ENCODE data around the gene PNPLA6. TPM values are rescaled to one million over a fixed set of nuclear protein-coding genes. Genes with fewer than 3 reads are reported as not detected.

Gene PNPLA6
- polyA plus RNA-seq, 1 of the 3 experiments (the other 2 are of a cell fraction): 90.5 TPM

DNA sequence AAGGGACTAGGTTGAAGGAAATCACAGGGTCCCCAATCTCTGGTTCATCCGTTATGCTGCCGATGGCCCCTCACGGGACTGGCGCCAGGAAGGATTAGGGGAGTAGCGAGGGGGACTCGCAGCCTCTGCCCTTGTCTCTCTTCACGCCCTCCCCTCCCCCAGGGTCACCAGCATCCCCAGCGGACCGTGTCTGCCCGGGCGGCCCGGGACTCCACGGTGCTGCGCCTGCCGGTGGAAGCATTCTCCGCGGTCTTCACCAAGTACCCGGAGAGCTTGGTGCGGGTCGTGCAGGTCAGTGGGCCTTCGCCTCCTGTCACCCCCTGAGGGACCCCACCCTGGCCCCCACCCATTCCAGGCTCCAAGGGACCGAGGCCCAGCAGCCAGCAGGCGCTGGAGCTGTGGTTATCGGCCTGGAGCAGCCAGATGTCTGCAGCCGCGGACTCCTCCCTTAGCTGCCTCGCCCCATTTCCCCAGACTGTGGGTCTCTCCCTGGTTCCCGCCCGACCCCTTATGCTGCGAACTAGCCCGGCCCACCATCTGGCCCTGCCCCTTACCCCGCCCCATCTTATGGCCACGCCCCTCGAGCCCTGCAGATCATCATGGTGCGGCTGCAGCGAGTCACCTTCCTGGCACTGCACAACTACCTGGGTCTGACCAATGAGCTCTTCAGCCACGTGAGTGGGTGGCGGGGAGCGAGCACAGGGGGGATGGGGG, 5.4 kb downstream of the PNPLA6 start:
- H3K9ac ChIP-seq: no peak overlapping the region
- no peaks in the 10 kb centered on the region for H3K9me2 ChIP-seq
- H3K4me3 ChIP-seq (ENCODE audit: low read depth in 2 of 2, low read length in 1 of 2): no peak overlapping the region
- WGBS (ENCODE audit: low lambda C conversion rate): 78% methylated on average over 31 of the region's 39 CpGs
- no peaks in the 10 kb centered on the region for H3K27me3 ChIP-seq (ENCODE audit: insufficient read depth)
- H3K27ac ChIP-seq (ENCODE audit: low read depth in 2 of 2, low read length in 1 of 2): no peak overlapping the region
- H3K4me1 ChIP-seq (ENCODE audit: control insufficient read depth in 1 of 2, insufficient read depth in 2 of 2, low read depth in 1 of 2, low read length in 1 of 2): peaks cover 0 to 4% of the 10 kb centered on the region in 2 experiments; a peak in 2 of 4 replicates
- DNase-seq: peak; percentile 73
- CTCF ChIA-PET: interaction anchor here (1.5 kb wide), 1 partner anchor 27 kb away, joined by 5 read pairs; no protein-coding TSS in a partner anchor
- POLR2A ChIA-PET: no interaction called here
- H3K79me2 ChIP-seq (ENCODE audit: insufficient read depth): peaks cover 3% of the 10 kb centered on the region
- H3K4me2 ChIP-seq: no peak overlapping the region
- H3K36me3 ChIP-seq (replicated peaks in 1 of 2; ENCODE audit: control insufficient read depth in 1 of 2, insufficient read depth in 2 of 2, low read length in 1 of 2): peaks cover 21 to 40% of the 10 kb centered on the region in 2 experiments
- TF ChIP-seq TCF12 (IDR thresholded peaks at IDR 0.05) (peak; percentile 28; the same call in 1 of the 2 replicates), POLR2AphosphoS5 (IDR thresholded peaks at IDR 0.05; ENCODE audit: low read depth, low read length) (no peak)
- TF ChIP-seq, protein P1, sequence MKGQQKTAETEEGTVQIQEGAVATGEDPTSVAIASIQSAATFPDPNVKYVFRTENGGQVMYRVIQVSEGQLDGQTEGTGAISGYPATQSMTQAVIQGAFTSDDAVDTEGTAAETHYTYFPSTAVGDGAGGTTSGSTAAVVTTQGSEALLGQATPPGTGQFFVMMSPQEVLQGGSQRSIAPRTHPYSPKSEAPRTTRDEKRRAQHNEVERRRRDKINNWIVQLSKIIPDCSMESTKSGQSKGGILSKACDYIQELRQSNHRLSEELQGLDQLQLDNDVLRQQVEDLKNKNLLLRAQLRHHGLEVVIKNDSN (IDR thresholded peaks at IDR 0.05; ENCODE audit: borderline replicate concordance, low read depth): peak; percentile 20; the same call in 1 of the 2 replicates
- TF ChIP-seq, protein P2, sequence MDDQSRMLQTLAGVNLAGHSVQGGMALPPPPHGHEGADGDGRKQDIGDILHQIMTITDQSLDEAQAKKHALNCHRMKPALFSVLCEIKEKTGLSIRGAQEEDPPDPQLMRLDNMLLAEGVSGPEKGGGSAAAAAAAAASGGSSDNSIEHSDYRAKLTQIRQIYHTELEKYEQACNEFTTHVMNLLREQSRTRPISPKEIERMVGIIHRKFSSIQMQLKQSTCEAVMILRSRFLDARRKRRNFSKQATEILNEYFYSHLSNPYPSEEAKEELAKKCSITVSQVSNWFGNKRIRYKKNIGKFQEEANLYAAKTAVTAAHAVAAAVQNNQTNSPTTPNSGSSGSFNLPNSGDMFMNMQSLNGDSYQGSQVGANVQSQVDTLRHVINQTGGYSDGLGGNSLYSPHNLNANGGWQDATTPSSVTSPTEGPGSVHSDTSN (IDR thresholded peaks at IDR 0.05): 0 out of 2 replicates have a peak, but pooled peaks have one; percentile 13
- no peaks in the 10 kb centered on the region for H3K9me3 ChIP-seq
- no peaks in the 10 kb centered on the region for H3F3A ChIP-seq (replicated peaks; ENCODE audit: insufficient read depth)
- no peak overlapping the region for H2AFZ ChIP-seq (ENCODE audit: low read depth)
- H4K20me1 ChIP-seq (ENCODE audit: insufficient read depth): no peaks in the 10 kb centered on the region

DNA sequence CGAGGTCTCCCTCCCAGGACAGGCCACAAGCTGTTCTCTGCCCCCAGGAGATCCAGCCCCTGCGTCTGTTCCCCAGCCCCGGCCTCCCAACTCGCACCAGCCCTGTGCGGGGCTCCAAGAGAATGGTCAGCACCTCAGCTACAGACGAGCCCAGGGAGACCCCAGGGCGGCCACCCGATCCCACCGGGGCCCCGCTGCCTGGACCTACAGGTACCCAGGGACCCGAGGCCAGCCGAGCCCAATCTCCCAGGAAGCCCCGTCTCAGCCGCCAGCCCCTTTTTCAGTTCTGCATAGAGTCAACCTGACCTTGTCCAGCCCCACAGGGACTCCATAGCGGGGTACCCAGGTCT, 5.9 kb downstream of the PNPLA6 start:
- no peak for TF ChIP-seq ELF1 (IDR thresholded peaks at IDR 0.05)
- TF ChIP-seq EP300 (IDR thresholded peaks at IDR 0.05; ENCODE audit: borderline replicate concordance in 1 of 2, low read depth in 1 of 2, low read length in 1 of 2): no peak
- TF ChIP-seq, protein P3, sequence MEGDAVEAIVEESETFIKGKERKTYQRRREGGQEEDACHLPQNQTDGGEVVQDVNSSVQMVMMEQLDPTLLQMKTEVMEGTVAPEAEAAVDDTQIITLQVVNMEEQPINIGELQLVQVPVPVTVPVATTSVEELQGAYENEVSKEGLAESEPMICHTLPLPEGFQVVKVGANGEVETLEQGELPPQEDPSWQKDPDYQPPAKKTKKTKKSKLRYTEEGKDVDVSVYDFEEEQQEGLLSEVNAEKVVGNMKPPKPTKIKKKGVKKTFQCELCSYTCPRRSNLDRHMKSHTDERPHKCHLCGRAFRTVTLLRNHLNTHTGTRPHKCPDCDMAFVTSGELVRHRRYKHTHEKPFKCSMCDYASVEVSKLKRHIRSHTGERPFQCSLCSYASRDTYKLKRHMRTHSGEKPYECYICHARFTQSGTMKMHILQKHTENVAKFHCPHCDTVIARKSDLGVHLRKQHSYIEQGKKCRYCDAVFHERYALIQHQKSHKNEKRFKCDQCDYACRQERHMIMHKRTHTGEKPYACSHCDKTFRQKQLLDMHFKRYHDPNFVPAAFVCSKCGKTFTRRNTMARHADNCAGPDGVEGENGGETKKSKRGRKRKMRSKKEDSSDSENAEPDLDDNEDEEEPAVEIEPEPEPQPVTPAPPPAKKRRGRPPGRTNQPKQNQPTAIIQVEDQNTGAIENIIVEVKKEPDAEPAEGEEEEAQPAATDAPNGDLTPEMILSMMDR (IDR thresholded peaks at IDR 0.05): no peak
- no peak for TF ChIP-seq TCF12 (IDR thresholded peaks at IDR 0.05)
- TF ChIP-seq FOXJ3 (CRISPR knock-in tag; IDR thresholded peaks at IDR 0.05): no peak
- no peak for TF ChIP-seq TAF1 (IDR thresholded peaks at IDR 0.05; ENCODE audit: borderline replicate concordance, low read depth, low read length)
- no peak for TF ChIP-seq RAD21 (IDR thresholded peaks at IDR 0.05; ENCODE audit: low read length)
- no peak for TF ChIP-seq RFX5 (IDR thresholded peaks at IDR 0.05; ENCODE audit: low read length)
- TF ChIP-seq, protein P1 (IDR thresholded peaks at IDR 0.05; ENCODE audit: borderline replicate concordance, low read depth): no peak
- no peak for TF ChIP-seq POLR2AphosphoS5 (IDR thresholded peaks at IDR 0.05; ENCODE audit: low read depth, low read length)
- TF ChIP-seq, protein P4, sequence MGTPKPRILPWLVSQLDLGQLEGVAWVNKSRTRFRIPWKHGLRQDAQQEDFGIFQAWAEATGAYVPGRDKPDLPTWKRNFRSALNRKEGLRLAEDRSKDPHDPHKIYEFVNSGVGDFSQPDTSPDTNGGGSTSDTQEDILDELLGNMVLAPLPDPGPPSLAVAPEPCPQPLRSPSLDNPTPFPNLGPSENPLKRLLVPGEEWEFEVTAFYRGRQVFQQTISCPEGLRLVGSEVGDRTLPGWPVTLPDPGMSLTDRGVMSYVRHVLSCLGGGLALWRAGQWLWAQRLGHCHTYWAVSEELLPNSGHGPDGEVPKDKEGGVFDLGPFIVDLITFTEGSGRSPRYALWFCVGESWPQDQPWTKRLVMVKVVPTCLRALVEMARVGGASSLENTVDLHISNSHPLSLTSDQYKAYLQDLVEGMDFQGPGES (IDR thresholded peaks at IDR 0.05; ENCODE audit: low read depth, low read length): no peak
- H3K9me3 ChIP-seq: no peaks in the 10 kb centered on the region
- no peaks in the 10 kb centered on the region for H3K27me3 ChIP-seq (ENCODE audit: insufficient read depth)
- CTCF ChIA-PET: interaction anchor here (1.5 to 1.9 kb wide), 2 partner anchors 27 to 139 kb away, joined by 4 to 5 read pairs; partner anchors contain the start of gene TRAPPC5
- WGBS (ENCODE audit: low lambda C conversion rate): 88% methylated on average over 7 of the region's 15 CpGs
- H3K79me2 ChIP-seq (ENCODE audit: insufficient read depth): no peaks in the 10 kb centered on the region
- H3K9ac ChIP-seq: no peak overlapping the region
- H3K36me3 ChIP-seq (replicated peaks in 1 of 2; ENCODE audit: control insufficient read depth in 1 of 2, insufficient read depth in 2 of 2, low read length in 1 of 2): peaks cover 21 to 40% of the 10 kb centered on the region in 2 experiments
- no peaks in the 10 kb centered on the region; a peak in 1 of 4 replicates for H3K4me1 ChIP-seq (ENCODE audit: control insufficient read depth in 1 of 2, insufficient read depth in 2 of 2, low read depth in 1 of 2, low read length in 1 of 2)
- no peaks in the 10 kb centered on the region for H4K20me1 ChIP-seq (ENCODE audit: insufficient read depth)
- no peaks in the 10 kb centered on the region for H3F3A ChIP-seq (replicated peaks; ENCODE audit: insufficient read depth)
- POLR2A ChIA-PET: no interaction called here
- no peak overlapping the region for H3K4me3 ChIP-seq (ENCODE audit: low read depth in 2 of 2, low read length in 1 of 2)
- DNase-seq: no peak
- H3K4me2 ChIP-seq: no peak overlapping the region
- no peak overlapping the region for H3K27ac ChIP-seq (ENCODE audit: low read depth in 2 of 2, low read length in 1 of 2)
- no peaks in the 10 kb centered on the region for H3K9me2 ChIP-seq
- no peak overlapping the region for H2AFZ ChIP-seq (ENCODE audit: low read depth)
